A549 treated with Mapracorat at 1 μM for 4 hours (cell line): ENCODE data around the gene ZNF519. TPM values are rescaled to one million over a fixed set of nuclear protein-coding genes. Genes with fewer than 3 reads are reported as not detected.

ENCODE experiments used
- total RNA-seq: library from RNA; stranded (reverse); fragments of 200-300 nt; extraction: Qiagen RNA extraction; gene quantifications from 5 replicates; pipeline ENCODE4 v1.2.3, GENCODE V29; 2022

Gene ZNF519
- 1.2 to 2.0 TPM (median 1.3 TPM) in 5 replicates for total RNA-seq

DNA sequence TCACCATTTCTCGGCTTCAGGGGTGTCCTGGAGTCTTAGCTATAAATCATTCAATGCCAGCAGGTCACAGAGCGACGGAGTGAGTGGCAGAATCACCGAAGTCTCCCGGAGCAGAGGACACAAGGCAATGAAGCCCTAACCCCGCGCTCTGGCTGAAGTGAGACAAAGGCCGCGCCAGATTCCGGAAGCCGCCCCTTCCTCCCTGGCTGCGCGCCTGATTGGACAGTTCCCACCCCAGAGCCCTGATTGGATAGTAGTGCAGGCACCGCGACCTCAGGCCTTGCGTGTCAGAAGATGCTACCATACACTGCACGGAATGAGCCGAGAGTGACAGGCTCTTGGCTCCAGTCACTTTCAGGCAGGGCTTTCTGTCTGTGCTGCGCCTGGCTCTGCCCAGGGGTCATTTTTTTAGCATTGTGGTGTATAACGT is at the start of gene ZNF519:
ZNF519 (minus strand) TSS at position 165 of the 430 bp plus-strand sequence; CDS start at position 7, 158 bp downstream.

Other genes starting within 250 kb of the ZNF519 start
- gene MC2R, start 216.9 kb downstream of the ZNF519 start, total RNA-seq, result not detected in 5 replicates